GM12891 (cell line): ENCODE data around the gene HSPA12B.
A peak's percentile ranks its signal among the peaks of the same experiment; 100 is the strongest.

Source experiments
- DNase-seq: peaks from one replicate; pipeline ENCODE4 v3.0.0; 2011; ENCODE audit warnings: low spot score; ENCODE audit not compliant: insufficient read length
- FAIRE-seq: peaks from 2 replicates; lab custom pipeline; 2011; peaks lifted over from hg19 to GRCh38; lab: Jason Lieb, UNC
- PAX5 ChIP-seq: IDR thresholded peaks from 2 replicates; pipeline ENCODE4 v1.6.1; 2011; ENCODE audit warnings: low read length, moderate library complexity, mild to moderate bottlenecking; ENCODE audit not compliant: insufficient read depth, severe bottlenecking
- POLR2A ChIP-seq: IDR thresholded peaks from 2 replicates; pipeline ENCODE4 v1.6.1; 2011; ENCODE audit warnings: low read depth, low read length, control low read depth
- POLR2AphosphoS5 ChIP-seq: IDR thresholded peaks from 2 replicates; pipeline ENCODE4 v1.6.1; 2011; ENCODE audit warnings: low read depth, low read length, control low read depth
- POU2F2 ChIP-seq: IDR thresholded peaks from 2 replicates; pipeline ENCODE4 v1.6.1; 2011; ENCODE audit warnings: low read depth, mild to moderate bottlenecking, control low read depth, low read length, moderate library complexity
- SPI1 ChIP-seq: IDR thresholded peaks from 2 replicates; pipeline ENCODE4 v1.6.1; 2011; ENCODE audit warnings: low read depth, low read length, control low read depth
- TAF1 ChIP-seq: IDR thresholded peaks from 2 replicates; pipeline ENCODE4 v1.6.1; 2011; ENCODE audit warnings: low read depth, low read length, control low read depth

HSPA12B gene

GRCh38 chr20:3704087-3704486 lies 28.4 kb upstream of the HSPA12B start:
- TF ChIP-seq PAX5 (no peak), TAF1 (no peak), SPI1 (no peak), POLR2AphosphoS5 (no peak), POU2F2 (no peak), POLR2A (no peak)
- FAIRE-seq (no peak), DNase-seq (no peak)

GRCh38 chr20:3705491-3705969 lies 27.0 kb upstream of the HSPA12B start:
- no peak for DNase-seq
- TF ChIP-seq POU2F2 (no peak), POLR2AphosphoS5 (no peak), POLR2A (no peak), PAX5 (no peak), TAF1 (no peak), SPI1 (no peak)
- FAIRE-seq, result no peak

GRCh38 chr20:3705970-3706739 lies 26.3 kb upstream of the HSPA12B start:
- TF ChIP-seq PAX5 (no peak), TAF1 (no peak), POLR2A (no peak), POLR2AphosphoS5 (no peak), SPI1 (no peak), POU2F2 (no peak)
- FAIRE-seq, result no peak
- no peak for DNase-seq

- no peak for DNase-seq
- FAIRE-seq, result no peak
These were observed 25.5 kb upstream of the HSPA12B start for GRCh38 chr20:3706774-3707507.

GRCh38 chr20:3707508-3707899 lies 25.0 kb upstream of the HSPA12B start:
- FAIRE-seq, result no peak
- DNase-seq, result no peak
- TF ChIP-seq SPI1 (no peak), POU2F2 (no peak), POLR2AphosphoS5 (no peak), TAF1 (no peak), PAX5 (no peak), POLR2A (no peak)

More at GRCh38 chr20:3706774-3707507, 25.5 kb upstream of the HSPA12B start:
- TF ChIP-seq POU2F2 (no peak), TAF1 (no peak), PAX5 (no peak), POLR2AphosphoS5 (no peak), SPI1 (no peak), POLR2A (no peak)

DNA sequence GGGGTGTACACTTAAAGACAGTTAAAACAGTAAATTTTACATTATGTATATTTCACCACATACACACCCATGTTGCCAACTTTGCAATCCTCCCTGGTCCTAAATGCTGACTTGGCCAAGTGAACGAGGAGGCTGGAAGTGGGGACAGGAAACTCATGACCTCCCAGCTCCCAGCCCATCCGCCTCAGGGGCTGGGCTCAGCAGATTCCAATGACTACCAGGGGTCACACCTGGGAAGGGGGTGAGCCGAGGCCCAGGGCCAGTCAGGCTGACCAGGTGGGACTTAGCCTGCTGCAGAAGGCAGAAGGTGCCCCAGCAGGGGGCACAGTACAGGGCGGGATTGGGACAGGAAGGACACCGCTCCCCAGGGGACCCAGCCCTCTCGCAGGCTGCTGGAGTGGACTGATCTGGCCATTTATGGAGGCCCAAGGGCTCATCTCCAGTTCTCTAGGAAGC lies 22.4 kb upstream of the HSPA12B start:
- TF ChIP-seq POU2F2, result no peak
- no peak for TF ChIP-seq POLR2A
- no peak for TF ChIP-seq SPI1
- TF ChIP-seq TAF1, result no peak
- no peak for TF ChIP-seq POLR2AphosphoS5
- no peak for TF ChIP-seq PAX5
- DNase-seq, result no peak
- no peak for FAIRE-seq

DNA sequence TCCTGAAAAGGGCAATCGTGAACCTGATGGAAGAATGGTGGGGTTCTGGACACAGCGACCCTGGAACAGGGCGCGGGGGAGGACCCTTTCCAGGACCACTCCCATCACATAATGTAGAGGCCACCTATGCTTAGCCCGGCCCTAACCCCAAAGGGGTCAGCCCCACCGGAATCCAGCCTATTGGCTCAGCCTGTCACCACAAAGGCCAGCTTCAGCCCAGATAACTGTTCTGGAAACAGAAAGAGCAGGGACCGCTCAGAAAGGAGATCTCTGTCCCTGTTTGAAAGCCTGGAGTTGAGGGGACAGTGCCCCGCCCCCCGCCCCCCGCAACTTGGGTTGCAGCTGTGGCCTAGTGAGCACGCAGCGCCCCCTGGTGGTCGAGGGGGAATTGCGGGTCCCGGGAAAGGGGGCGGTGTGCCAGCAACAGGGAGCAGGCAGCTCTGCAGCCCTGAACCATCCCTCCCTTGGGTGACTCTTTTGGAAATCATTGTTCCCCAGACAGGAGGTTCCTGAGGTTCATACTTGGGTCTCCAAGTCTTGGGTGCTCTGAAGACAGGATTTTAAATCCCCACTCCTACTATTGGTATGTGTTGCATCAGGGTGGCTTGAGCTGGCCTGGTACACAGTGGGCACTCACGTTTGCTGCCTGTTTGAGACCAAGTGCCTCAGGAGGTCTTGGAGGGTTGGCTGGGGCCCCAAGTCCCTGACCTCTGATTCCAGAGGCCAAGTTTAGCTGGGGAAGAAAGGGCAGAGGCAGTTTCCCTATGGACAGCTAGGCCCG lies 21.6 kb upstream of the HSPA12B start:
- TF ChIP-seq PAX5 (no peak), SPI1 (no peak), POLR2A (no peak)
- peak; percentile 84 for DNase-seq
- peak; percentile 81 for FAIRE-seq

DNA sequence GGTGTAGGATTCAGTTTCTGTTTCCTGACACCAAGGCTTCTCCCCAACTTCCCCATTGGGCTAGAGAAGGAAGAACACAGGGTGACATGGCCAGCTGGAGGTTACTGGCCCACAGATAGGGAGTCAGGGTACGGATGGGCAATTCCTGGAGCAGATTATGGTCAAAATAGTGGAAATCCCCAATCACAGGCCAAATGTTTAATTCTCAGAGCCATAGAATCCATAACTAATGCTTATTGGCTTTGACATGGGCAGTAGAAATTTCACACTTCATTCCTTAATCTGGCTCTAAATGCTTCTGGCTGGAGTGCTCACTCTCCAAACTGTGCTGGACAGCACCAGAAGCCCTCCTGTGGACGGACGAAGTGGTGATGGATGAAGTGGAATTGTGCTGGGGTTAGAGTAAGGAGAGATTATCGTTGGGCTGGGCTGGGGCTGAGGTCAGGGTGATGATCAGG lies 21.0 kb upstream of the HSPA12B start:
- no peak for TF ChIP-seq TAF1
- FAIRE-seq, result no peak
- DNase-seq, result no peak

DNA sequence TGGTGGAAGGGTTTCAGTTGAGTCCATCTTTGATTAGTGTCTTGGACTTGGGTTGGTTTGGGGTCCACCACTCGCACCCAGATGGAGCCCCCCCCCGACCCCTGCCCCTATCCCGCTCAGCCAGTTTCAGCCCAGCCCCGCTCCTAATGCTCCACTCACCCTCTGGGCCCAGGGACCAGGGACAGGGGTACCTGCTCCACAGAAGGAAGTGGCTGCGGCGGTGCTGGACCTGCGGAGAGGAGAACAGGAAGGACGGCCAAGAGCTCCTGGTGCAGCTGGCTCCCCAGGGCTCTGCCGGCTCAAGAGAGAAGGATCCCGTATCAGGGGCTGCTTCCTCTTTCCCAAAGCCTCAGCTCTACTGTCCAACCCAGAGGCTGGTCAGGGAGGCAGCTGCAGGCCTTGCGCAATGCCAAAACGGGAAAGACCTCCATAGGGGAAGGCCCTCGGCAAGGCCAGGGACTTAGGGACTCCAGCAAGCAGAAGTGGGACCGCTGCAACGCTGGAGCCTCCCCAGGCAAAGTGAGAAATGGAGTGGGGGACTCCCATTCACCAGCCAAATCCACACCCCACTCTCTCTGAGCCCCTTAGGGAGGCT lies 20.1 kb upstream of the HSPA12B start, which contains the start of gene SIGLEC1:
Gene SIGLEC1 (minus strand): TSS at position 322 of the 595 bp plus-strand sequence. CDS start 5,472 bp downstream, outside the sequence.
- FAIRE-seq (no peak), DNase-seq (no peak)
- TF ChIP-seq POLR2A (no peak), PAX5 (no peak), TAF1 (no peak), POU2F2 (no peak), SPI1 (no peak), POLR2AphosphoS5 (no peak)
